MM.1S (cell line): ENCODE measurements around the gene GJB5.

Experiments used
- CTCF ChIP-seq: fragments of 300-600 bp; sonication (generic); IDR thresholded peaks from 2 replicates; pipeline ENCODE4 v1.5.1; 2016; ENCODE audit warnings: antibody characterized with exemption, low read length, mixed read lengths
- EZH2 ChIP-seq: fragments of 300-600 bp; sonication (generic); optimal IDR thresholded peaks from 2 replicates; pipeline ENCODE3; 2017; ENCODE audit warnings: low read depth, mild to moderate bottlenecking, antibody characterized with exemption, low read length, mixed read lengths
- EZH2phosphoT487 ChIP-seq: fragments of 300-600 bp; sonication (generic); IDR thresholded peaks from 2 replicates; pipeline ENCODE4 v1.6.1; 2018; ENCODE audit warnings: antibody characterized with exemption, low read length

GRCh38 chr1:34746101-34746500 lies 8.7 kb upstream of the GJB5 start:
- no peak for TF ChIP-seq CTCF
- no peak for TF ChIP-seq EZH2
- no peak for TF ChIP-seq EZH2phosphoT487
